ENCODE data around the gene EEF1AKMT3. TPM values are rescaled to one million over a fixed set of nuclear protein-coding genes. Genes with fewer than 3 reads are reported as not detected.

The EEF1AKMT3 gene
- total RNA-seq, 3 donors from 2014 or later: 1.6 to 4.9 (median 2.0) TPM

GRCh38 chr12:57797933-57798332 lies 25.5 kb downstream of the EEF1AKMT3 start:
- Mint-ChIP-seq H3K27me3 (ENCODE audit: low read depth) (no peaks in the 10 kb centered on the region), H3K4me1 (ENCODE audit: low read depth) (peaks cover 9% of the 10 kb centered on the region), H3K9me3 (no peaks in the 10 kb centered on the region), H3K36me3 (ENCODE audit: insufficient read depth) (peaks cover 47% of the 10 kb centered on the region), H3K4me3 (no peak overlapping the region)
- no peak for ATAC-seq
- no peak for DNase-seq

DNA sequence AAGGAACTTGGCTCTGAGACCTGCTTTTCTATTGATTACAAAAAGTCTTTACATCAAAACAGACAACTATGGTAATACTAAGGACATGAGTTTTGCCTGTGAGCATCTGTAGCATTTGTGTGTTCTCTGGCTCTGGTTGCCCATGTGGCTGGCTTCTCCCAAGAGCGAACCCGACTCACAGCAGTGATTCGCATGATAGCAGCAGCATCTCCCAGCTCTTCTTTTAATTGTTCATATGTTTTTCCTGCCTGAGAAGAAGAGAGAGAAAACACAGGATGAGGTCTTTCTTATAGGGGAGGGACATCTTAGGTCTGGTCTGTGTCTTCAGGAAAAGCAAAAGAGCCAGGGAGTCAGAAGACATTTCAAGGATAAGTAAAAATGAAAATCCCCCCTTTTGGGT lies 28.6 kb downstream of the EEF1AKMT3 start:
- ATAC-seq (no peak), DNase-seq (no peak)
- Mint-ChIP-seq H3K4me1 (ENCODE audit: low read depth) (peaks cover under 1% of the 10 kb centered on the region), H3K36me3 (ENCODE audit: insufficient read depth) (peaks cover 36% of the 10 kb centered on the region), H3K27me3 (ENCODE audit: low read depth) (no peaks in the 10 kb centered on the region), H3K9me3 (no peaks in the 10 kb centered on the region), H3K4me3 (no peak overlapping the region)

GRCh38 chr12:57802607-57803006 lies 30.2 kb downstream of the EEF1AKMT3 start:
- ATAC-seq: peak in 1 of 2 donors; percentile 35

GRCh38 chr12:57803319-57803893 lies 31.0 kb downstream of the EEF1AKMT3 start:
- no peaks in the 10 kb centered on the region for H3K9me3 Mint-ChIP-seq
- no peaks in the 10 kb centered on the region for H3K27me3 Mint-ChIP-seq (ENCODE audit: low read depth)
- H3K36me3 Mint-ChIP-seq (ENCODE audit: insufficient read depth): peaks cover 24% of the 10 kb centered on the region
- no peak overlapping the region for H3K4me3 Mint-ChIP-seq
- H3K4me1 Mint-ChIP-seq (ENCODE audit: low read depth): no peaks in the 10 kb centered on the region
- DNase-seq: peak; percentile 18
- ATAC-seq: peak in 1 of 2 donors; percentile 34

More at GRCh38 chr12:57802607-57803006, 30.2 kb downstream of the EEF1AKMT3 start:
- H3K36me3 Mint-ChIP-seq (ENCODE audit: insufficient read depth): peaks cover 29% of the 10 kb centered on the region
- no peaks in the 10 kb centered on the region for H3K4me1 Mint-ChIP-seq (ENCODE audit: low read depth)
- no peaks in the 10 kb centered on the region for H3K9me3 Mint-ChIP-seq
- no peaks in the 10 kb centered on the region for H3K27me3 Mint-ChIP-seq (ENCODE audit: low read depth)
- no peak for DNase-seq
- no peak overlapping the region for H3K4me3 Mint-ChIP-seq

- no peak overlapping the region for H3K4me3 Mint-ChIP-seq
- DNase-seq: no peak
- no peak for ATAC-seq
- no peaks in the 10 kb centered on the region for H3K9me3 Mint-ChIP-seq
- peaks cover 15% of the 10 kb centered on the region for H3K36me3 Mint-ChIP-seq (ENCODE audit: insufficient read depth)
- H3K4me1 Mint-ChIP-seq (ENCODE audit: low read depth): no peaks in the 10 kb centered on the region
- no peaks in the 10 kb centered on the region for H3K27me3 Mint-ChIP-seq (ENCODE audit: low read depth)
Observed at GRCh38 chr12:57806677-57807076, 34.3 kb downstream of the EEF1AKMT3 start.

- Mint-ChIP-seq H3K9me3 (no peaks in the 10 kb centered on the region), H3K27me3 (ENCODE audit: low read depth) (no peaks in the 10 kb centered on the region), H3K4me1 (ENCODE audit: low read depth) (no peaks in the 10 kb centered on the region), H3K4me3 (no peak overlapping the region), H3K36me3 (ENCODE audit: insufficient read depth) (peaks cover 17% of the 10 kb centered on the region)
- DNase-seq: no peak
- ATAC-seq: no peak
Observed at GRCh38 chr12:57807285-57807684, 34.9 kb downstream of the EEF1AKMT3 start.

- Mint-ChIP-seq H3K4me3 (no peak overlapping the region), H3K9me3 (no peaks in the 10 kb centered on the region), H3K4me1 (ENCODE audit: low read depth) (no peaks in the 10 kb centered on the region), H3K27me3 (ENCODE audit: low read depth) (no peaks in the 10 kb centered on the region), H3K36me3 (ENCODE audit: insufficient read depth) (peaks cover 12% of the 10 kb centered on the region)
- ATAC-seq (no peak), DNase-seq (no peak)
Observed at GRCh38 chr12:57808351-57808750, 35.9 kb downstream of the EEF1AKMT3 start.

DNA sequence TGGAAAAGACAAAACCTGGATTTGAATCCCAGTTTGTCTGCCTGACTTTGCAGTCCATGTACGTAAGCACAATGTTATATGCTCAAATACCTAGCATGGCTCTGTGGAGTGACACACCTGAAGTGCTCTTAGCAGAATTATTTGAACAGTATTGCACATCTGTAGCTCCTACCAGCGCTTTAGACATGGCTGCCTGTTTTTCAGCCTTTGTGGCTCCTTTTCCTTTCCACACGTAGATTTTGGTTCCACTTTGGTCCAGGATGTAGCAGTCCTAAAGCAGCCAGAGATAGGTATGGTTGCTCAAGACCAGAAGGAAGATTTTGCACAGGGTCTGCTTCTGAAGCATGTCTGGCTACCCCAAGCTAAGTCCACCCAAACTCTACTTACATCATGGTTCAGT lies 37.0 kb downstream of the EEF1AKMT3 start:
- ATAC-seq (no peak), DNase-seq (no peak)
- H3K27me3 Mint-ChIP-seq (ENCODE audit: low read depth): no peaks in the 10 kb centered on the region
- no peaks in the 10 kb centered on the region for H3K4me1 Mint-ChIP-seq (ENCODE audit: low read depth)
- no peaks in the 10 kb centered on the region for H3K9me3 Mint-ChIP-seq
- H3K36me3 Mint-ChIP-seq (ENCODE audit: insufficient read depth): peaks cover 10% of the 10 kb centered on the region
- no peak overlapping the region for H3K4me3 Mint-ChIP-seq

- Mint-ChIP-seq H3K36me3 (ENCODE audit: insufficient read depth) (peaks cover 10% of the 10 kb centered on the region), H3K4me3 (no peak overlapping the region), H3K4me1 (ENCODE audit: low read depth) (no peaks in the 10 kb centered on the region), H3K9me3 (no peaks in the 10 kb centered on the region), H3K27me3 (ENCODE audit: low read depth) (no peaks in the 10 kb centered on the region)
- DNase-seq (no peak), ATAC-seq (no peak)
Observed at GRCh38 chr12:57810450-57810849, 38.0 kb downstream of the EEF1AKMT3 start.

GRCh38 chr12:57811028-57811755 lies 38.8 kb downstream of the EEF1AKMT3 start:
- Mint-ChIP-seq H3K27me3 (ENCODE audit: low read depth) (no peaks in the 10 kb centered on the region), H3K36me3 (ENCODE audit: insufficient read depth) (peaks cover 10% of the 10 kb centered on the region), H3K4me1 (ENCODE audit: low read depth) (no peaks in the 10 kb centered on the region), H3K9me3 (no peaks in the 10 kb centered on the region), H3K4me3 (no peak overlapping the region)
- DNase-seq: no peak
- ATAC-seq: no peak

DNA sequence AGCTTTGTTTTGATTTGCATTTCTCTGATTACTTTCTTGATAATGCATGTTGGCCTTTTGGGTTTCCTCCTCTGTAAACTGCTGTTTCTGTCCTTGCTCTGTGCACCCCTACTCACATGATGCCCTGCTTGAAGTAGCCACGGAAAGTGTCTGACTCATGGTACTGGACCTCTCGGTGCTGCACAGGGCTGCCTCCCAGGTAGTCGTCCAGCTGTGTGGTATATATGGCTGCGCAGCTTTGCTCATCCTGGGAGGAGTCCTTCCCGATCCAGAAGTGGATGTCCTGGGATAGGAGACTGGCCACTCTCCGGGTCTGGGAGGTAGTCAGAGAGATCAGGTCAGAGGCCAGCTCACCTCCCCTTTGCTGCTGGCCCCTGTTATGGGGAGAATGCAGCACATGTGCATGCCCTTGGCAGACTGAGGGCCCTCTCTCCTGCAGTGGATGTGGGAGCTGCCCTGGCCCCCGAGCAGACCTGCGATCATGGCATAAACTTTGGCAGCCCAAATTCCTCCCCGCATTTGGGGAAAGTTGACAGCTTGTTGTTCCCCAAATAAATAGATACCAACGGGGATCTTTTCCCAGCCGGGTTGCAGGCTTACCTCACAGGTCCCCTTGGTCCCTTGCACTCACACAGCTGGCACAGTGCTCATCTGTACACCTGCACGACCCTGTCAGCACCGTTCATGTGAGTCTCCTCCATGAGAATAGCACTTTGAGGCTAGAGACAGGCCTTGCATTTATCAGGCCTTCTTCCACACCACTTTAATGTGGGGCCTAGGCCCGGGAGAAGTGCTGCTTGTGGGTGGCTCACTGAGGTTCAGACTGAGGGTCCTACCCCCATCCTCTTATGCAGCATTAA lies 40.9 kb downstream of the EEF1AKMT3 start:
- no peaks in the 10 kb centered on the region for H3K4me1 Mint-ChIP-seq (ENCODE audit: low read depth)
- DNase-seq (no peak), ATAC-seq (no peak)
- H3K9me3 Mint-ChIP-seq: no peaks in the 10 kb centered on the region
- no peak overlapping the region for H3K4me3 Mint-ChIP-seq
- H3K27me3 Mint-ChIP-seq (ENCODE audit: low read depth): no peaks in the 10 kb centered on the region
- peaks cover 6% of the 10 kb centered on the region for H3K36me3 Mint-ChIP-seq (ENCODE audit: insufficient read depth)

DNA sequence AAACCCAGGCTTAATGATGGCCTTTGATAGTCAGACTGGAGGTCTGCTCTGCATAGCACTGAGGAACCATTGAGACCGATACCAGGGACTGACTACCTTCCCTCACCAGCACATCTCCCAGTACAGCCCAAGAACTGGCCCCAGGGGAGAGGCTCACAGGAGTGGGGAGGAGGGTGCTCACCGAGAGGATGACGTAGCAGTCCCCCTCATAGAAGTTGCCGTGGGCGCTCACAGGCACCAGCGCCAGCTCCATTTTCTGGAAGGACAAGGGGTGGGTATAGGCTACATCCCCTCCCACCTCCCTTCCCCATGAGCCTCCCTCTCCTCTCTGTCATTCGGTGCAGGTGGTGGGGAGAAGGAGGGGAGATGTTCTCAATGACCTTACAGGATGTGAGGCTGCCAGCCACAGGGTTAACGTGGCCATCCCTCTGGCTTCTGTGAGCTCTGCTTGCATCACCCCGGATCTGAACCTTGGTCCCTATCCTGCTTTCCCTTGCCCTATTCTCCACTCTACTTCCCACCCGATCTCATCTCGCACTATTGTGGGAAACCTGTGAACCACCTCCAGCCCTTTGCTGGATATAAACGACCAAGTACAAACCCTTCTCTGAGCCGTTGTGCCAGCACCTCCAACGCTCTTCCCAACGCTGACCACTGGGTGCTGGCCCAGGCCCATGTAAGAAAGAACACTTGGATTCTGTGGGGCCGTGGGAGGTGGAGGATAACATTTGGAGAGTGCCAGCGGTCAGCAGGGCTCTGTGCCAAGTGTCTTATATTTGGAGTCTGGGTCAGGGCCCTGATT lies 41.8 kb downstream of the EEF1AKMT3 start:
- Mint-ChIP-seq H3K9me3 (no peaks in the 10 kb centered on the region), H3K4me1 (ENCODE audit: low read depth) (no peaks in the 10 kb centered on the region), H3K4me3 (no peak overlapping the region), H3K36me3 (ENCODE audit: insufficient read depth) (peaks cover 6% of the 10 kb centered on the region), H3K27me3 (ENCODE audit: low read depth) (no peaks in the 10 kb centered on the region)
- DNase-seq (no peak), ATAC-seq (no peak)

- Mint-ChIP-seq H3K4me1 (ENCODE audit: low read depth) (no peaks in the 10 kb centered on the region), H3K9me3 (no peaks in the 10 kb centered on the region), H3K27me3 (ENCODE audit: low read depth) (no peaks in the 10 kb centered on the region), H3K4me3 (no peak overlapping the region), H3K36me3 (ENCODE audit: insufficient read depth) (peaks cover 7% of the 10 kb centered on the region)
- ATAC-seq: peak in 1 of 2 donors; percentile 88
- no peak for DNase-seq
Observed at GRCh38 chr12:57815177-57816000, 43.0 kb downstream of the EEF1AKMT3 start.
